ENCODE data around the gene NPIPB2.

NPIPB2 gene

GRCh38 chr16:11914210-11915113 is 27.4 kb downstream of the NPIPB2 start:
- FAIRE-seq: peak; percentile 73
- TF ChIP-seq POLR2A (IDR thresholded peaks at IDR 0.05; ENCODE audit: low read depth, low read length) (peak; percentile 59; the same call in 1 of the 2 replicates), TAF1 (IDR thresholded peaks at IDR 0.05; ENCODE audit: borderline replicate concordance, low read depth, low read length) (no peak)
- DNase-seq (ENCODE audit: insufficient read length): no peak

DNA sequence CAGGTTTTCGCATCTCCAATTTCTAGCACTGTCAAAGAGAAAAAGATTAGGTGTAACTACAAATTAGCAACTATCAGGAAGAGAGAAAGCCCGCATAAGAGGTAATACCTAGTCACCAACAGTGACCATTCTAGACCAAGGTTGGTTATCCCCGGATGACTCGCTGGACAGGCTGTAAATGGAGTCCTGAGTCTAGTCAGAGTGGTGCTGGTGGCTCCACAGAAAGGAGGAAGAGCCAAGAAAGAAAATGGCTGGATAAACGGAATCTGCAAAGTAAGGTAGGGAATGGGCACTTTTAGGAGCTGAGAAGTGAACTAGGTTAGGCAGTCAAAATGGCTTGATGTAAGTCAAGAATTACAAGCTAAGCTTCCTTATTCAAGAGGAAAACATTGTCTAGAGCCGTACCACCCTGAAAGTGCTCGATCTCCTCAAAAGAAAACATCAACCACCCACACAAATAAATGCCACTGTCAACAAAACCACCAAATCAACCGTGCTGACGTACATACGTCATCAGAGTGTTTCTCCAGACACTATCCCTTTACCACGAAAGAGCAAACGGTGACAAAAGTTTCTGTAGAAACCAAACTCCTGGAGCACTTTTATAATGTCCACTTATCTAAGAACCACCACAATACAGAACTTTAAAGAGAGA is 28.3 kb downstream of the NPIPB2 start:
- FAIRE-seq: peak; percentile 80
- no peak for DNase-seq (ENCODE audit: insufficient read length)
- no peak for TF ChIP-seq TAF1 (IDR thresholded peaks at IDR 0.05; ENCODE audit: borderline replicate concordance, low read depth, low read length)
- TF ChIP-seq POLR2A (IDR thresholded peaks at IDR 0.05; ENCODE audit: low read depth, low read length): no peak
- TF ChIP-seq POLR2AphosphoS5 (IDR thresholded peaks at IDR 0.05; ENCODE audit: low read depth, low read length): no peak

GRCh38 chr16:11909653-11910545 is 31.9 kb downstream of the NPIPB2 start:
- TF ChIP-seq TAF1 (IDR thresholded peaks at IDR 0.05; ENCODE audit: borderline replicate concordance, low read depth, low read length) (no peak), POLR2A (IDR thresholded peaks at IDR 0.05; ENCODE audit: low read depth, low read length) (no peak), POLR2AphosphoS5 (IDR thresholded peaks at IDR 0.05; ENCODE audit: low read depth, low read length) (no peak)
- DNase-seq (ENCODE audit: insufficient read length) (no peak), FAIRE-seq (peak; percentile 62)

- TF ChIP-seq TAF1 (IDR thresholded peaks at IDR 0.05; ENCODE audit: borderline replicate concordance, low read depth, low read length) (no peak), POLR2AphosphoS5 (IDR thresholded peaks at IDR 0.05; ENCODE audit: low read depth, low read length) (no peak), POLR2A (IDR thresholded peaks at IDR 0.05; ENCODE audit: low read depth, low read length) (no peak)
- DNase-seq (ENCODE audit: insufficient read length) (no peak), FAIRE-seq (no peak)
Measured at GRCh38 chr16:11907160-11907970, 34.5 kb downstream of the NPIPB2 start.

GRCh38 chr16:11903906-11904305 is 37.9 kb downstream of the NPIPB2 start:
- TF ChIP-seq TAF1 (IDR thresholded peaks at IDR 0.05; ENCODE audit: borderline replicate concordance, low read depth, low read length) (no peak), POLR2AphosphoS5 (IDR thresholded peaks at IDR 0.05; ENCODE audit: low read depth, low read length) (no peak), POLR2A (IDR thresholded peaks at IDR 0.05; ENCODE audit: low read depth, low read length) (no peak)
- no peak for FAIRE-seq
- DNase-seq (ENCODE audit: insufficient read length): no peak

- FAIRE-seq: no peak
- no peak for DNase-seq (ENCODE audit: insufficient read length)
- TF ChIP-seq POLR2A (IDR thresholded peaks at IDR 0.05; ENCODE audit: low read depth, low read length): no peak
- TF ChIP-seq TAF1 (IDR thresholded peaks at IDR 0.05; ENCODE audit: borderline replicate concordance, low read depth, low read length): no peak
- TF ChIP-seq POLR2AphosphoS5 (IDR thresholded peaks at IDR 0.05; ENCODE audit: low read depth, low read length): no peak
Measured at GRCh38 chr16:11901091-11901490, 40.8 kb downstream of the NPIPB2 start.

- DNase-seq (ENCODE audit: insufficient read length) (no peak), FAIRE-seq (no peak)
- TF ChIP-seq TAF1 (IDR thresholded peaks at IDR 0.05; ENCODE audit: borderline replicate concordance, low read depth, low read length) (no peak), POLR2AphosphoS5 (IDR thresholded peaks at IDR 0.05; ENCODE audit: low read depth, low read length) (no peak), POLR2A (IDR thresholded peaks at IDR 0.05; ENCODE audit: low read depth, low read length) (no peak)
Measured at GRCh38 chr16:11896486-11897176, 45.2 kb downstream of the NPIPB2 start.

- TF ChIP-seq TAF1 (IDR thresholded peaks at IDR 0.05; ENCODE audit: borderline replicate concordance, low read depth, low read length): no peak
- TF ChIP-seq POLR2AphosphoS5 (IDR thresholded peaks at IDR 0.05; ENCODE audit: low read depth, low read length): no peak
- TF ChIP-seq POLR2A (IDR thresholded peaks at IDR 0.05; ENCODE audit: low read depth, low read length): no peak
- FAIRE-seq (no peak), DNase-seq (ENCODE audit: insufficient read length) (no peak)
Measured at GRCh38 chr16:11893571-11893970, 48.3 kb downstream of the NPIPB2 start.

DNA sequence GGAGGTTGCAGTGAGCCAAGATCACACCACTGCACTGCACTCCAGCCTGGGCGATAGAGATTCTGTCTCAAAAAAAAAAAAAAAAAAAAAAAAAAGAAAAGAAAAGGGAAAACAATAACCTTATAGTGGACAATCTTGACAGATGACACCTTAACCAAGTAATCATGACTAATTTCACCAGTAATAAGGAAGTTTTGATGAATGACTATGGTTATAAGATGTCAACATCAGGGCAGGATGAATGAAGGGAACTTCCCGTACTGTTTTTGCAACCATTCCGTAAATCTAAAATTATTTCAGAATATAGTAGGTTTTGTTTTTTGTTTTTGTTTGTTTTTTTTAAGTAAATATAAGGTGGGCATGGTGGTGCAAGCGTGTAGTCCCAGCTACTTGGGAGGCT is 49.1 kb downstream of the NPIPB2 start:
- FAIRE-seq: no peak
- no peak for DNase-seq (ENCODE audit: insufficient read length)
- TF ChIP-seq POLR2AphosphoS5 (IDR thresholded peaks at IDR 0.05; ENCODE audit: low read depth, low read length): no peak
- no peak for TF ChIP-seq POLR2A (IDR thresholded peaks at IDR 0.05; ENCODE audit: low read depth, low read length)
